ENCODE data around the gene ART3.
"Not testable (repeated sequence)": the region's sequence is repeated elsewhere in the genome, so short reads cannot be mapped to it uniquely, and the experiment has no call there.

The ART3 gene
- 0 to 0.20 (median 0) reads per million in 18 experiments for total RNA-seq

DNA sequence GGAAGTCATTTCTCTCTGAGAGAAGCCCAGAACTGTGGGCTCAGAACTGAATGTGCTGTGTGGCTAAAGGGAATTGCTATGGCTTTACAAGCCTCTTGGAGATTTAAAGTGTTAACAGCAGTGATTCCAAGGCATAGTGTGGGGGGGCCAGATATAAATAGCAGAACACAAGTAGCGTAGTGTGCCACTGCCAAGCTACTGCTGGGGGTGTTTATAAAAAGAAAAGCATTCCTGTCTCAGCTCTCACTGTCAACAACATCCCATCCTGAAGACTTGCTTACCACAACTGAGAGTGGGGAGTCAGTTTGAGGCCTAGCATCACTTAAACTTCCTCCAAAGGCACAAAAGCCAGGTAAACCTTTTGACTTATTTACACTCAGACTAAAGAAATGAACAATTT, at the start of gene ART3:
Gene ART3, plus strand, starts transcription at position 242 of the 400 bp plus-strand sequence. CDS start 1,181 bp downstream, outside the sequence.
- no peak for DNase-seq

DNA sequence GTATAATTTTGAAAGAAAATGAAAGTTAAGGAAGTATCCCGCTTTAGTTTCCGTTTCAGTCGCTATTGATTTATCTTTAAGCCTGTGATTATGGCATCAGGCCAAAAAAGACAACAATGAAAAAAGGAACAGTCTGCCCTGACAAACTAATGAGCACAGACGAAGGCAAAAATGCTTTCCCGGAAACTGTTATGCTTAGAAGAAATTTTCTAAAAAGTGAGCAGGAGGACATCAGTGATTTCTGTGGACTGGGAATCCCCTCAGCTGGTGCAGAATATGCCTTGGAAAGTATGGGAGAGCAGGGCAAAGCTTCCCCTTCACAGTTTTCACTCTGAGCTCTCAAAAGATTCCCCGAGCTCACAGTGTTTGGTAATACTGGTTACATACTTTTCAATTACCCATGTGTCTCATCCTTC, 46.2 kb upstream of the ART3 start:
- peak; percentile 16 to 59 for DNase-seq

DNA sequence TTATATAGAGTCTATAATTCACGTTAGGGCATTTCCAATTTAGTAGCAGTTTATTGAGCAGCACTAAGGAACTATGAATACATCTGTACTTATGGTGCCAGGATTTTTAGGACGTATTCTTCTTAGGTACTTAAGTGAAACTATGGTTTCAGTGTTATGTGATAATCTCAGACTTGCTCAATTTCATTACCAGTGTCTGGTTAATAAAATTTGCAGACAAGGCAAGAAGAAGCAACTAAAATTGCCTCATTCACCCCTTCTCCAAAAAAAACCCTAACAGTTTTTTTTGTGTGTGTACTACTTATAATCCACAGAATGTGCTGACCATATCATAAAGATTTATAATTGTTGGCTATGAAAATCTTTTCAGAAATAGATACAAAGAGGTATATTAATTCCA, 45.2 kb upstream of the ART3 start:
- DNase-seq, result peak in 1 of 2 donors; percentile 76

DNA sequence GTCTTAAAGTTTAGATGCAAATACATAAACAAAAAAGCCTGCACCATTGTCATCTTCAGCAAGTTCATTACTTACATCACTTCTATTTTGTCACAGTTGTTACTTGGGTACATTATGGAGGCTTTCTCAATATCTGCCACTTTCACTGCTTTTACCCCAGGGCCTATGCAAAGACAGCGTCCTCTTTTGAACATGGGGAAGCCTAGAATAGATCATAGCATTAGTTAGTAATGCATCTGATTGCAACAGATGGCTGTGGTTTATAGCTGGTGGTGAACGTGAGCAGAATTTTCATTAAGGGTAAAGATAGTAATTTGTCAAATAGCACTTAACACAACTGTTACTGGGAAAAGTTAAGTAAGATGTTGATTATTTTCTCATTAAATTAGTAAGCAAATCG, 39.4 kb upstream of the ART3 start:
- DNase-seq, result peak; percentile 75 to 88

GRCh38 chr4:76035799-76036380, 38.6 kb upstream of the ART3 start, which contains the start of gene CXCL11:
Gene CXCL11, minus strand, starts transcription at chr4:76036070. Its CDS starts 83 bp downstream, at chr4:76035987.
- no peak for DNase-seq

DNA sequence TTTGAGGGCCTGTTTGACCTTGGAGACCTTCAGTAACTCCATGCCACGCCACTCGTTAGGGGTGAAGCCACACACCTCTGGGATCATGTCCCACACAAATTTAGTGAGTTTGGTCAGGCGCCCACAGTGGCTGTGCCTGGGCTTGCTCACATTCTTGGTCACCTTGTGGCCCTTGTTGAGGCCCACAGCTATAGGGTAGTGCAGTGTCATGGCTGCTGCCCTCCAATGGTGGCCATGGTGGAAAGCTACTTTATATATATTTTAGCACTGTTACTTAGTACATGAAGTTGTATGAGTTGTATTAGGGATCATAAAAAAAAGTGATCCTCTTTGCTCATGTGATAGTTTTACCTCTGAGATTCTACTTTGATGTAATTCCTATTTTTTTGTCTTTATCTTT, 37.7 kb upstream of the ART3 start:
- DNase-seq, result no peak

GRCh38 chr4:76042241-76042998, 32.1 kb upstream of the ART3 start:
- not testable (repeated sequence) for DNase-seq

DNA sequence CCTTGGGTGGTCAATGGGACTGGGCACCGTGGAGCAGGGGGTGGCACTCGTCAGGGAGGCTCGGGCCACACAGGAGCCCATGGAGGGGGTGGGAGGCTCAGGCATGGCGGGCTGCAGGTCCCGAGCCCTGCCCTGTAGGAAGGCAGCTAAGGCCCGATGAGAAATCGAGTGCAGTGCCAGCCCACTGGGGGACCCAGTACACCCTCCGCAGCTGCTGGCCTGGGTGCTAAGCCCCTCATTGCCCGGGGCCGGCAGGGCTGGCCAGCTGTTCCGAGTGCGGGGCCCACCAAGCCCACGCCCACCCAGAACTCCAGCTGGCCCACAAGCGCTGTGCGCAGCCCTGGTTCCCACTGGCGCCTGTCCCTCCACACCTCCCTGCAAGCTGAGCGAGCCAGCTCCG, 31.2 kb upstream of the ART3 start:
- DNase-seq, result not testable (repeated sequence)

- peak in 1 of 2 donors; percentile 15 for DNase-seq
Measured at GRCh38 chr4:76044686-76045085, 29.8 kb upstream of the ART3 start.

- DNase-seq, result not testable (repeated sequence)
Measured at GRCh38 chr4:76049860-76050416, 24.6 kb upstream of the ART3 start.

- not testable (repeated sequence) for DNase-seq
Measured at GRCh38 chr4:76050560-76051050, 23.9 kb upstream of the ART3 start.

- DNase-seq, result no peak
Measured at GRCh38 chr4:76053730-76054129, 20.8 kb upstream of the ART3 start.

- DNase-seq, result no peak
Measured at GRCh38 chr4:76055016-76055415, 19.5 kb upstream of the ART3 start.

DNA sequence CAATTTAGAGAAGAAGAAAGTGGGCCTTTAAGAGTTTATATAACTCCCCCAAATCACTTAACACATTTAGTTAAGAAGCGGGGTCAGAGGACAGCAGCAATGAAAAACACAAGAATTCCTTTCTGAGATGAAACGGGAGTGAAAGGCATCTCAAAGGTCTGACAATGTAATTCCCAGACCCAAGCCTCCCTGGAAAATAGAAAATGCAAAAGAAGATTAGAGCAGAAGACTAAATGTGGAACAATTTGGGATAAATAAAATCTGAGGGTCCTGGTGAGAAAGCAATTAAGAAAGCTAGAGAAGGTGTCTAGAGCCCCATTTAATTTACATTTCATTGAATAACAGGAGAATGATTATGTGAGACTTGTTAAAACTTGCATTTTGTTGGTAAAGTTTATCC, 19.1 kb upstream of the ART3 start:
- no peak for DNase-seq

- no peak for DNase-seq
Measured at GRCh38 chr4:76058302-76058701, 16.2 kb upstream of the ART3 start.

DNA sequence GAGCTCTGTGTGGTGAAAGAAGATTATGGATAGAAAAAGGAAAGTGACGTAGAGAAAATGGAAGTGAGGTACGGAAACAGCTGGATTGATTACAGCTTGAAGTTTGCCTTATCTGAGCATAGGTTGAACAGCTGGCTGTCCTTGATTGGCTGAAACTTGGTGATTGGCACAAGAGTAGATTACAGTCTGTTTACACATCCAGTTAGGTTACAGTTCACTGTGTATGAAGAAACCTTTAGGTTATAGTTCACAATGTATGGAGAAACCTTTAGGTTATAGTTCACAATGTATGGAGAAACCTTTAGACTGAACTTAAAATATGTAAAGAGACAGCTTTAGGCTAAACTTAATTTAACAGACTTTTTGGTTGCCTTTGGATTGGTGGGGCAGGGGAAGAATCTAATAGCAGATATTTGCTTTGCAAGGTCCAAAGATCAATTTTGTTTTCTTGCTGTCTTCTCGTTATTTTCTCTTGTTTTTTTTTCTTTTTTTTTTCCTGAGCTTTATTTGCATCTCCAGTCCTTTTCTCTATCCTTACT, 15.6 kb upstream of the ART3 start:
- DNase-seq, result peak; percentile 31 to 32

- DNase-seq, result peak; percentile 62 to 90
Measured at GRCh38 chr4:76059750-76060149, 14.8 kb upstream of the ART3 start.

GRCh38 chr4:76060506-76060905, 14.0 kb upstream of the ART3 start:
- peak; percentile 14 to 37 for DNase-seq

GRCh38 chr4:76061421-76061820, 13.1 kb upstream of the ART3 start:
- DNase-seq, result no peak

DNA sequence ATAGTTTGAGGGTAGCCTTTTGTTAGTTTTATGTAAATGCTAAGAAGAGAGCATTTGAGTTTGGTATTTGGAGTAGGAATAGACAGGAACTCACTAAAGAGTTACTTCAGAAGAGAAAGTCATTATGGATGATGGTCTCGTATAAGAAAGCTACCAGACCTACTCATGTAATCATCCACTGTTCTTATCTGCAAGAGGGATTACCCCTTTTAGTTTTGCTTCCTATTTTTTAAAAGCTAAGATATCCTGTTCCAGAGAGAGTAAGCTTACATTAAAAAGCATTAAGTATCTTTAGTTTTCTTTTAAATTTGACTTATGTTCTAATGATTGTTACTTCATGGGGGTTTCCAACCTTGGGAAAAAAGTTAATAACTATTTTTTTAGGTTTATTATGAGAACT, 12.5 kb upstream of the ART3 start:
- DNase-seq, result peak; percentile 35 to 69

- no peak for DNase-seq
Measured at GRCh38 chr4:76066546-76066945, 8.0 kb upstream of the ART3 start.

GRCh38 chr4:76067652-76068286, 6.7 kb upstream of the ART3 start:
- DNase-seq, result peak; percentile 83 to 86

GRCh38 chr4:76072760-76073159, 1.7 kb upstream of the ART3 start:
- DNase-seq, result no peak
